Panc1 (cell line): ENCODE results near the gene DCC. TPM values are rescaled to one million over a fixed set of nuclear protein-coding genes. Genes with fewer than 3 reads are reported as not detected.

Experiments
- ATAC-seq: fragments of 200-7000 bp; cut with Tn5 transposase; 2 replicates; pipeline ENCODE4 v1.9.1; 2020; ENCODE audit warnings: mild to moderate bottlenecking, moderate library complexity
- BruUV-seq: library from RNA; stranded (reverse); fragments of 400-500 nt; replicated peaks from 2 replicates; lab custom pipeline; 2021; lab: Mats Ljungman, UMichigan
- CTCF ChIA-PET: fragments of 300-600 bp; sonication (Branson Sonifier 250); formaldehyde crosslinking; loops from one replicate; lab custom pipeline; 2022; ENCODE audit warnings: antibody characterized with exemption; lab: Charles Lee
- POLR2A ChIA-PET: fragments of 300-600 bp; sonication (Branson Sonifier 250); formaldehyde crosslinking; loops from one replicate; lab custom pipeline; 2022; ENCODE audit warnings: antibody characterized with exemption; lab: Charles Lee
- DNase-seq: peaks from one replicate; pipeline ENCODE4 v3.0.0-alpha.2; 2010; ENCODE audit warnings: low read depth, low spot score
- H3K27ac ChIP-seq: 2 replicates; pipeline ENCODE4 v1.5.1; 2011; ENCODE audit warnings: mild to moderate bottlenecking, low read length, inconsistent platforms
- H3K27me3 ChIP-seq: fragments of 200-500 bp; sonication (Bioruptor generic); 2 replicates; pipeline ENCODE4 v1.6.0; 2014; ENCODE audit warnings: low read length, inconsistent platforms; ENCODE audit not compliant: control insufficient read depth, insufficient read depth
- H3K36me3 ChIP-seq: fragments of 200-500 bp; sonication (Bioruptor generic); 2 replicates; pipeline ENCODE4 v1.5.1; 2014; ENCODE audit warnings: inconsistent platforms, mild to moderate bottlenecking, low read length, moderate library complexity; ENCODE audit not compliant: control insufficient read depth, insufficient read depth
- H3K4me1 ChIP-seq: 2 replicates; pipeline ENCODE4 v1.5.1; 2011; ENCODE audit warnings: inconsistent platforms, mild to moderate bottlenecking, low read length, moderate library complexity; ENCODE audit not compliant: control insufficient read depth, insufficient read depth
- H3K4me3 ChIP-seq, 2 experiments: 2 replicates each; pipeline ENCODE4 v1.5.1; 2011 to 2012; ENCODE audit warnings: low read depth in 2 of 2, low read length in 2 of 2, mild to moderate bottlenecking in 2 of 2, inconsistent platforms in 1 of 2, moderate library complexity in 1 of 2
- H3K9me3 ChIP-seq: fragments of 200-500 bp; sonication (Bioruptor generic); 2 replicates; pipeline ENCODE4 v1.5.1; 2014; ENCODE audit warnings: low read depth, mild to moderate bottlenecking, inconsistent platforms, low read length, moderate library complexity; ENCODE audit not compliant: control insufficient read depth, insufficient read depth
- CTCF ChIP-seq: fragments of 450-650 bp; IDR thresholded peaks from 2 replicates; pipeline ENCODE4 v1.5.1; 2017; ENCODE audit warnings: mild to moderate bottlenecking
- POLR2AphosphoS5 ChIP-seq: IDR thresholded peaks from 2 replicates; pipeline ENCODE4 v1.6.1; 2012; ENCODE audit warnings: mild to moderate bottlenecking, low read depth, low read length, moderate library complexity
- REST ChIP-seq, 2 experiments: IDR thresholded peaks; 2 replicates each; pipeline ENCODE4 v1.6.1; 2011 to 2012; ENCODE audit warnings: low read depth in 2 of 2, control low read depth in 1 of 2, low read length in 1 of 2, mild to moderate bottlenecking in 1 of 2, moderate library complexity in 1 of 2; ENCODE audit not compliant: insufficient read depth in 1 of 2
- SIN3A ChIP-seq: IDR thresholded peaks from 2 replicates; pipeline ENCODE4 v1.6.1; 2012; ENCODE audit warnings: low read depth, mild to moderate bottlenecking, low read length, moderate library complexity, borderline replicate concordance; ENCODE audit not compliant: insufficient read depth
- TCF7L2 ChIP-seq: IDR thresholded peaks from 2 replicates; pipeline ENCODE4 v1.6.1; 2011; ENCODE audit warnings: mild to moderate bottlenecking, low read depth, low read length, inconsistent platforms
- in situ Hi-C: cut with HindIII; loops from 2 replicates; pipeline ENCODE4 v1.10.0; 2016; ENCODE audit warnings: low sequenced_read_pairs, low pct_unique_long_range_greater_than_20kb
- intact Hi-C: fragments of 100-400 bp; cut with micrococcal nuclease; formaldehyde crosslinking; loops from one replicate; pipeline ENCODE4 v1.10.0; 2022; ENCODE audit not compliant: unreplicated experiment
- total RNA-seq: library from RNA; stranded (reverse); gene quantifications from one replicate; pipeline ENCODE4 v1.2.1, GENCODE V29; 2021; ENCODE audit not compliant: unreplicated experiment

The DCC gene
- total RNA-seq, 1 experiment from 2014 or later: not detected

- intact Hi-C loops: no loop called here
- no peak for ATAC-seq
- POLR2A ChIA-PET: no interaction called here
- Histone ChIP-seq H3K27me3 (no peaks in the 10 kb centered on the region), H3K36me3 (no peaks in the 10 kb centered on the region), H3K27ac (no peak overlapping the region), H3K9me3 (no peaks in the 10 kb centered on the region), H3K4me3 (no peak overlapping the region), H3K4me1 (no peaks in the 10 kb centered on the region)
- TF ChIP-seq POLR2AphosphoS5: no peak
- TF ChIP-seq REST (IDR thresholded peaks at IDR 0.05; ENCODE audit: insufficient read depth in 1 of 2, low read depth in 2 of 2, low read length in 1 of 2): no peak
- no peak for TF ChIP-seq TCF7L2
- no peak for TF ChIP-seq SIN3A
- no peak for TF ChIP-seq CTCF
- CTCF ChIA-PET: no interaction called here
- no TSS peak for BruUV-seq
- in situ Hi-C loops: no loop called here
- DNase-seq: no peak
These were observed 574.2 kb downstream of the DCC start for GRCh38 chr18:52914148-52914547.

GRCh38 chr18:52920665-52921064 is 580.7 kb downstream of the DCC start:
- no peaks in the 10 kb centered on the region for H3K36me3 ChIP-seq
- H3K9me3 ChIP-seq: no peaks in the 10 kb centered on the region
- no TSS peak for BruUV-seq
- DNase-seq: no peak
- H3K4me1 ChIP-seq: no peaks in the 10 kb centered on the region
- H3K27ac ChIP-seq: no peak overlapping the region
- TF ChIP-seq REST (IDR thresholded peaks at IDR 0.05; ENCODE audit: insufficient read depth in 1 of 2, low read depth in 2 of 2, low read length in 1 of 2) (no peak), TCF7L2 (no peak), SIN3A (no peak), CTCF (no peak), POLR2AphosphoS5 (no peak)
- in situ Hi-C loops: no loop called here
- H3K27me3 ChIP-seq: no peaks in the 10 kb centered on the region
- ATAC-seq: no peak
- ChIA-PET CTCF (no interaction called here), POLR2A (no interaction called here)
- intact Hi-C loops: no loop called here
- H3K4me3 ChIP-seq: no peak overlapping the region
